ENCODE data around the gene SCIN.
"Not testable (repeated sequence)": the region's sequence is repeated elsewhere in the genome, so short reads cannot be mapped to it uniquely, and the experiment has no call there.

The SCIN gene

GRCh38 chr7:12670743-12671520, 100.4 kb downstream of the SCIN start:
- no peak for DNase-seq
- intact Hi-C loops (cut with DNase I): no loop called here

DNA sequence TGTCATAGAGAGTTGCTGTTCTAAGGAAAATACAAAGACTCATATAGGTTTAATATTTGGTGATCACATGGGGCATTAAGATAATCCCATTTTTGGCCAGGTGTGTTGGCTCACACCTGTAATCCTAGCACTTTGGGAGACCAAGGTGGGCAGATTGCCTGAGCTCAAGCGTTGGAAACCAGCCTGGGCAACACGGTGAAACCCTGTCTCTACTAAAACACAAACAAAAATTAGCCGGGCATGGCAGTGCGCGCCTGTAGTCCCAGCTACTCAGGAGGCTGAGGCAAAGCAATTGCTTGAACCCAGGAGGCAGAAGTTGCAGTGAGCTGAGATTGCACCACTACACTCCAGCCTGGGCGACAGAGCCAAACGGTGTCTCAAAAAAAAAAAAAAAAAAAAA, 102.9 kb downstream of the SCIN start:
- DNase-seq; intact Hi-C loops (cut with DNase I): not testable (repeated sequence)

- DNase-seq: no peak
- intact Hi-C loops (cut with DNase I): no loop called here
These were observed 103.5 kb downstream of the SCIN start for GRCh38 chr7:12674053-12674452.

GRCh38 chr7:12674861-12675260, 104.3 kb downstream of the SCIN start:
- no peak for DNase-seq
- intact Hi-C loops (cut with DNase I): no loop called here

DNA sequence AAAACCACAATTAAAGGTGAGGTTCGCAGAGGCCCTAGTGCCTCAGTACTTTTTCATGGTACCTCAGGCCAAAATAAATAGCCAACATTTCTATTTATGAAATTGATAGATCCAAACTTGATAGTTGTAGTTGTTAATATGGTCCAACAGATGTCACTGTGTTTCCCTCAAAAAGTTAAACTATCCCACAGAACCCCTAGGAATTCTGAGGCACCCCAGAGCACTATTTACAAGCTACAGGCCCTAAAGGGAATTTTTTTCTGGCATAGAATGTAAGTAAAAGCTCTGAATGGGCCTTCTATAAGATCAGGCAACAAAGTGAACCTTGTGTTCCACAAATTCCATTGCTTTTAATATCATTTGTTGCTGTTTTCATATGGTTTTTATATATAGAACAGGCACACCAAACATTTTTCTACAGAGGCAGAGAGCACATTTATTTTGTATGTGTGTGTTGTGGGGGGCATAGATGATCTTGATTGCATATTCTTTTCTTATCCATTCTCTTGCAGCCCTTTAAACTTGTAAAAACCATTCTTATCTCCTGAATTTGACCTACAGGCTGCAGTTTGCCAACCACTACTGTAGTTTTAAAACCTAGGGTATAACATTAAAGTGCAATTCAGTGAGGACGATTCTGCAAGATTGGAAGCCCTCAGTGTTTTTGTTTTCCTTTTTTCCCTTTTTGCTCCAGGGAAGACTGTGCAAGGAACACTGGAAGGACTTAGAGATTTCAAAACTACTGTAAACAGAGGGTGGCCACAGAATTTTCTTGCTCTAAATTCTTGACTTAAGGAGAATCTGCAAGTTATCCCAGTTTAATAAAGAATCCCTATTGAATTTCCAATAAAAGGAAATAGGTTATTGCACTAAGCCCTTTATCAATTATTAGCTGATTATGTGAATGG, 113.4 kb downstream of the SCIN start:
- no peak for DNase-seq
- intact Hi-C loops (cut with DNase I): loop anchor here (5.0 to 10.0 kb wide), 2 partner anchors 431 to 578 kb away; no protein-coding TSS in a partner anchor

DNA sequence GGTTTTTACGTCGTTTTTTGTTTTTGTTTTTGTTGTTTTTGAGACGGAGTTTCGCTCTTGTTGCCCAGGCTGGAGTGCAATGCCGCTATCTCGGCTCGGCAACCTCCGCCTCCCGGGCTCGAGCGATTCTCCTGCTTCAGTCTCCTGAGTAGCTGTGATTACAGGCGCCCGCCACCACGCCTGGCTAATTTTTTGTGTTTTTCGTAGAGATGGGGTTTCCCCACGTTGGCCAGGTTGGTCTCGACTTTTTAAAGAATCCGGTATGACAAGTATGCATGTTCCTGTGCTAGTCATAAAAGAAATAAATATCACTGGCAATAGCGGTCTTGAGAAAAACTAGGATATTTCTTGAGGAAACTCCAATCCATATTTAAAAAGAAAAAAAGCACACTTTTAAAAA, 114.2 kb downstream of the SCIN start:
- DNase-seq: no peak

GRCh38 chr7:12685550-12685949, 115.0 kb downstream of the SCIN start:
- DNase-seq: peak in 28 of 42 donors; percentile 6 to 69 (median 30)
- intact Hi-C loops (cut with DNase I): loop anchor here (10.0 kb wide), 1 partner anchor 429 kb away; no protein-coding TSS in a partner anchor

More for the DNA sequence above, 114.2 kb downstream of the SCIN start:
- intact Hi-C loops (cut with DNase I): loop anchor here (5.0 to 10.0 kb wide), 2 partner anchors 430 to 578 kb away; no protein-coding TSS in a partner anchor

- DNase-seq: peak; percentile 60 to 94 (median 87)
- intact Hi-C loops (cut with DNase I): loop anchor here (10.0 kb wide), 1 partner anchor 428 kb away; no protein-coding TSS in a partner anchor
These were observed 115.8 kb downstream of the SCIN start for GRCh38 chr7:12686234-12686890.

GRCh38 chr7:12686891-12687717, 116.6 kb downstream of the SCIN start, which contains the start of gene ARL4A:
Gene ARL4A, plus strand, starts transcription at chr7:12687633. Its CDS starts 622 bp downstream, at chr7:12688255.
- intact Hi-C loops (cut with DNase I): loop anchor here (10.0 kb wide), 1 partner anchor 428 kb away; no protein-coding TSS in a partner anchor
- peak; percentile 93 to 99 (median 98) for DNase-seq

GRCh38 chr7:12687718-12688171, 117.2 kb downstream of the SCIN start:
- DNase-seq: peak in 1 of 42 donors; percentile 10
- intact Hi-C loops (cut with DNase I): loop anchor here (10.0 kb wide), 1 partner anchor 427 kb away; no protein-coding TSS in a partner anchor

GRCh38 chr7:12688485-12689170, 118.1 kb downstream of the SCIN start:
- intact Hi-C loops (cut with DNase I): loop anchor here (10.0 kb wide), 1 partner anchor 426 kb away; no protein-coding TSS in a partner anchor
- not testable (repeated sequence) for DNase-seq

DNA sequence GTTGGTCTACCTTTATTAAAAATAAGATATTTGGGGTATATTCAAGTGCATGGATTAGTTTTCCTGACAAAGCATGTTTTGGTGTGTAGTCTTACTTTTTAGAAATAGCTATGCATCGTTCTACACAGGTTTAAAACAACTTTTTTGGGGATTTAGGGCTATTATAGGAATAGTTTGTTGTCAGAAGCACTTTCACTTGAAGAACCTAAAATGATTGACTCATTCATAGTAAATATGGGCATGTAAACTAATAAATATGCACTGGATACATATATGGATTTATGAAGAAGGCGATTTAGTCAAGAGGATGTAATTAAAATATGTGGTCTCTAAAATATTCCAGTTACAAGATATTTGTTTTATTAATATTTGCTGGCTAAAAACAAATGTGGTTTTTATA, 118.9 kb downstream of the SCIN start:
- intact Hi-C loops (cut with DNase I): loop anchor here (10.0 kb wide), 1 partner anchor 425 kb away; no protein-coding TSS in a partner anchor
- DNase-seq: no peak

- intact Hi-C loops (cut with DNase I): no loop called here
- no peak for DNase-seq
These were observed 119.7 kb downstream of the SCIN start for GRCh38 chr7:12690041-12690878.

DNA sequence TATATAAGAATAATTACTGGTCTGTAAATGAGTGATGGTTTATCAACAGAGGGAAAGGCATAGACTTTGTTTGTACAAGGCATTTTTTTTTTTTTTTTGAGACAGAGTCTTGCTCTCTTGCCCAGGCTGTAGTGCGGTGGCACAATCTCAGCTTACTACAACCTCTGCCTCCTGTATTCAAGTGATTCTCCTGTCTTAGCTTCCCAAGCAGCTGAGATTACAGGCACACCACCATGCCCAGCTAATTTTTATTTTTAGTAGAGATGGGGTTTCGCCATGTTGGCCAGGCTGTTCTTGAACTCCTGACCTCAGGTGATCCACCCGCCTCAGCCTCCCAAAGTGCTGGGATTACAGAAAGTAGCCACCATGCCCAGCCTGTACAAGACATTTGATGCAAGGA, 120.9 kb downstream of the SCIN start:
- DNase-seq; intact Hi-C loops (cut with DNase I): not testable (repeated sequence)

DNA sequence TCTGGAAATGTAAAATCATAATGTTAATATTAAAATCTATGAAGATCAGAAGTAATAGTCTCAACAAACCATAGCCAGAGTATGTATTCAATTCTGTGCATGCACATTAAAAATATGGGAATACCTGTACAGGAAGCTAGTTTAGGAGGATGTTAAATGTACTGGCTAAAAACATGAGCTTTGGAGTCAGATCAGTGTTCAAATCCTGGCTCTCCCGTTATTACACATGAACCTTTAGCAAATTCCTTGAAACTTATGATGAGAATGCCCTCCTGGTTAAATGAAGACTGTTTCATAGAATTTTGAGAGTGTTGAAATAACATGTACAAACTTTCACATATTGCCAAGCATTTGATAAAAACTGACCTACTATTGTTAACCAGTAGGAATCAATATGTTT, 121.5 kb downstream of the SCIN start:
- intact Hi-C loops (cut with DNase I): no loop called here

GRCh38 chr7:12692479-12693259, 122.1 kb downstream of the SCIN start:
- no peak for DNase-seq
- intact Hi-C loops (cut with DNase I): no loop called here

More for the DNA sequence above, 121.5 kb downstream of the SCIN start:
- no peak for DNase-seq

Measured in head of caudate nucleus (tissue), 42 donors.